ENCODE data around the gene KCNMA1.

The KCNMA1 gene

GRCh38 chr10:76991621-76992020 is 646.0 kb downstream of the KCNMA1 start:
- FAIRE-seq (no peak), DNase-seq (ENCODE audit: insufficient read length, low spot score) (no peak)

- no peak for FAIRE-seq
Observed at GRCh38 chr10:76990561-76990960, 647.0 kb downstream of the KCNMA1 start.

DNA sequence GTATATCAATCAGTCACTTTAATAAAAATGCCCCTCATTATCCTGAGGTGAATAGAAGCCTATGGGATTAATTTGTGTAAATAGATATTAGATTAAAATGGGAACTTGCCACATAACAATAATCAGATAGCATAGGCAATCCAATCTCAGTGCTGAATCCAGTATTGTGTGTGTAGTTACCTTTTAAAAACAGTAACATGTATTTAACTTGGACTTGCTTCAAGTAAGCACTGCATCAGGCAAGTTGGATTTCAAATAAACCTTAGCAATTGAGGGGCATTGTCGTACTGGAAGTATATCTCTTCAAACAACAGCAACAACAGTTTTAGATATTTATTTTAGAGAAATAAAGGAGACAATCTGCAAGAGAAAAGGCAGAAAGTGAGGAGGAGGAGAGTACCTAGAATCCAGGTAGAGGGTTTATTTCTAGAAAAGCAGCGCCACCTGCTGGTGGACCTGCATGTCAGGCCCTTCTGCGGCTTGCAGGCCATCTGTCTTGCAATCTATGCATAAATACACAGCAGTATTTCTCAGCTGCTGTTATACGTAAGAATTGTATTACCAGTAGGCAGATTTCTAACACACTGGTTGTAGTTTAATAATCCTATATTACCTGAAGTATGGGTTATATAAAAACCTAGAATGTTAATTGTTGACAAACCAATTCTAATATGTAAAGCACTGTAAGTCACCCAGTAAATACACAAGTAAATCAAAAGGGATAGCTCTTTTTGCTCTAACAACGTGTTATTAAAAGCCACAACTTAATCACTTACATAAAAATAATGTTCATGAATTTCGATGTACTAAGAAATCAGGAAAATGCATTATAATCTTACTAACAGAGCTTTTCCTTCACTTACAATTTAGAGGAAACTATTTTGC is 652.8 kb downstream of the KCNMA1 start:
- FAIRE-seq, result peak; percentile 83
- peak; percentile 33 for DNase-seq (ENCODE audit: insufficient read length, low spot score)

More at GRCh38 chr10:76990561-76990960, 647.0 kb downstream of the KCNMA1 start:
- no peak for DNase-seq (ENCODE audit: insufficient read length, low spot score)

DNA sequence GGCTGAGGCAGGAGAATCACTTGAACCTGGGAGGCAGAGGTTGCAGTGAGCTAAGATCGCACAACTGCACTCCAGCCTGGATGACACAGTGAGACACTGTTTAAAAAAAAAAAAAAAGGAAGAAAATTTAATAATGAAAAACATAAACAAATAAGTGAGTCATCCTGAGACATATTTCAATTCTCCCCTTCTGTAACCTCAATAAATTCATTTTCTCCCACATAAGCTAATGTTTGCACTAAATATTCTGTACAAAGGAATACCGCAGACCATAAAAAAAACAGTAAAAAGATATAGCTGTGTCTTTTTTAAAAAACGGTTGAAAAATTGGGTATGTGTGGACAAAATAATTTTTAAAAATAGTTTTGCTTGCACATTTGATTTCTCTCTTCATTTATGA is 654.0 kb downstream of the KCNMA1 start:
- DNase-seq (ENCODE audit: insufficient read length, low spot score) (no peak), FAIRE-seq (no peak)

- FAIRE-seq, result no peak
- no peak for DNase-seq (ENCODE audit: insufficient read length, low spot score)
Observed at GRCh38 chr10:76982671-76983070, 654.9 kb downstream of the KCNMA1 start.

- DNase-seq (ENCODE audit: insufficient read length, low spot score) (no peak), FAIRE-seq (no peak)
Observed at GRCh38 chr10:76981251-76981650, 656.4 kb downstream of the KCNMA1 start.

- FAIRE-seq (no peak), DNase-seq (ENCODE audit: insufficient read length, low spot score) (no peak)
Observed at GRCh38 chr10:76977901-76978300, 659.7 kb downstream of the KCNMA1 start.

GRCh38 chr10:76977046-76977445 is 660.6 kb downstream of the KCNMA1 start:
- DNase-seq (ENCODE audit: insufficient read length, low spot score) (no peak), FAIRE-seq (no peak)

- no peak for DNase-seq (ENCODE audit: insufficient read length, low spot score)
- FAIRE-seq, result no peak
Observed at GRCh38 chr10:76976142-76976541, 661.5 kb downstream of the KCNMA1 start.

DNA sequence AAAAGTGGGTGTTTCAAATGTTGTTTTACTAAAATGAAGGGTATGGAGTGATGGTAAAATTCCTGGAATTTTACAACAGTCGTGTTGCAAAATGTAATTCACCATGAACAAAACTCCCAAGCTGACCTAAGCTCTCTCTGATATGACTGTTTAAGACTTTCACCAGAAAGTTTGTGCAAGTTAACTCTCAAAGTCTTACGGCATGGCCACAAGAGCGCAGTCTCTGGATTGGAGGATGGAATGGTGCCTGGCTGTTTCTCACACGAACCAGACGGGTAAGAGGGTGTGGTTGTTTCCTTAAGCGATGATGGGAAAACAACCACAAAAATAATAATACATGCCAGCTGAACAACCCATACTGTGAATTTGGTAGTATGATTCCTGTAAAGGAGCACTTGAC is 662.5 kb downstream of the KCNMA1 start:
- FAIRE-seq, result no peak

GRCh38 chr10:76974017-76974691 is 663.5 kb downstream of the KCNMA1 start:
- FAIRE-seq (no peak), DNase-seq (ENCODE audit: insufficient read length, low spot score) (no peak)

More for the DNA sequence above, 662.5 kb downstream of the KCNMA1 start:
- DNase-seq (ENCODE audit: insufficient read length, low spot score), result no peak

- FAIRE-seq (no peak), DNase-seq (ENCODE audit: insufficient read length, low spot score) (no peak)
Observed at GRCh38 chr10:76973091-76974016, 664.3 kb downstream of the KCNMA1 start.

DNA sequence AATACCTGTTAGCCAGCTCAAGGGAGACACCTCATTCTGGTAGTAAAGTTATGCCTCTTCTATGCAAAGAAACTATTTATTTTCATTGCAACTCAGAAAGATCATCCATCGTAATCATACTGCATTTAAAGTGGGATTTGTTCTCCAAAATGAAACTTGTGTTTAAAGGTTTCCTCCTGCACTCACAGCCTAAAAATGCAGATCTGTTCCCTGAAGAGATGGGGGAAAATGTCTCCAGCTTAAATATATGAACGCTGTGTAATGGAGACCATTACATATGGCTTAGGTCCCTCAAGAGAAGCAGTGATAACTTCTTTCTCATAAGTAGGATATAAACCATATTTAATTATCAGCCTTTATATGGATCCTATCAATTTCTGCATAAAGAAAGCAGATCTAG is 665.1 kb downstream of the KCNMA1 start:
- FAIRE-seq (no peak), DNase-seq (ENCODE audit: insufficient read length, low spot score) (no peak)

- FAIRE-seq (no peak), DNase-seq (ENCODE audit: insufficient read length, low spot score) (no peak)
Observed at GRCh38 chr10:76971547-76972170, 665.9 kb downstream of the KCNMA1 start.

DNA sequence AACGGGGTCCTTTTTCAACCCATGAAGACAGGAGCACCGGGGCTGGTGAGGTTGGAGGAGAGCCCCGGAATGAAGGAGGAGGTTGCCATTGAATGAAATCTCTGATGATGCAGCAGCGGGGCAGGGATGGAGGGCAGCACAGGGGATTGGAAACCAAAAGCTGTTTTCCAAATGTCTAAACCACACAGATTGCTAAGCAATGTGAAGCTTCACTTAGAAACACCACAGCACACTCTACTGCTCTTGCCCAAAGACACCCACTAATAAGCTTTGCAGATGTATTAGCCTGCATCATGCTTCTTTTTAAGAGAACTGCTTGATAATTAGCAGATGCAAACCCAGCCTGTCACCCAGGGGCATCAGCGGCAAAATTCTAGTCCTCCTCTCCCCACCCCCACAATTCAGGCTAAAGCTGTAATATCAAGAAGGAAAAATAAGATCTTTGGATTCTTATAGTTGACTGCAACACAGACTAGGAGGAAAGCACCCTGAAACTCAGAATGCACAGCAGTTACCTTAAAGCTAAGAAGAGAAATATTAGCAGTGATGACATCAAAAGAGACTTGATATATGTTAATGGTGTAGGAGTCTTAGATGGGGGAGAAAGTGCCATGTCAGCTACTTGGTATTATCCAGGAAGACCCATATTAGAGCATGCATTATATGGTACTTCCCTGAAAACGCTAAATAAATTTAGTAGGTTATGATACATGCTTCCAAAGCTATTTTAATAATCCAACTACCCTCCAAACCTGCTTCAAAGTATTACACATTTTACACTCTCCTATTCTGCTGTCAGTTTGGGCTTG is 666.7 kb downstream of the KCNMA1 start:
- FAIRE-seq, result no peak
- DNase-seq (ENCODE audit: insufficient read length, low spot score), result no peak

DNA sequence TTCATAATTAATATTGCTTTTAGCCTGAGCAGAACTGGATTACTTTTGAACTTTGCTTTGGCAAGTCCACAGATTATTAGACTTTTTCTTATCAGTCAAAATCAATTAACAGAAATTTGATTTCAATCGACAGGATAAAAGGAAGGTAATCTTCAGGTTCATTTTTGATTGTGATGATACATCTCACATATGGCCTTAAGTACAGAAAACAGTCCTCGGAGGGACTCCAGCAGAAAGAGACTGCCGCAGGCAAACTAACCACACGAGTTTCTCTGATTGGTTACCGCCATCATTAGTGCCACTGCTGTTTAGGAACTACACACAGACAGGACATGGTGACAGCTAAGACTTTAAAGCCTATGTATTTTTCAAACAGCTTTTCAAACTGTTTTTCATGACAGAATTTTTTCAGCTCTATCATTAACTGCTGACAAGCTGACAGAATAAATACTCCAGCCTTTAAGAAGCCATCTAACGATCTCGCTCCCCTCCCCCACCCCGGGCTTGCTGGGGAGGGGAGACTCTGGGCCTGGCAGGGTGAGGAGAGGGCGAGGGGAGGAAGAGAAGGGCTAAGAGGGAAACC is 668.2 kb downstream of the KCNMA1 start:
- DNase-seq (ENCODE audit: insufficient read length, low spot score), result no peak
- FAIRE-seq, result no peak

DNA sequence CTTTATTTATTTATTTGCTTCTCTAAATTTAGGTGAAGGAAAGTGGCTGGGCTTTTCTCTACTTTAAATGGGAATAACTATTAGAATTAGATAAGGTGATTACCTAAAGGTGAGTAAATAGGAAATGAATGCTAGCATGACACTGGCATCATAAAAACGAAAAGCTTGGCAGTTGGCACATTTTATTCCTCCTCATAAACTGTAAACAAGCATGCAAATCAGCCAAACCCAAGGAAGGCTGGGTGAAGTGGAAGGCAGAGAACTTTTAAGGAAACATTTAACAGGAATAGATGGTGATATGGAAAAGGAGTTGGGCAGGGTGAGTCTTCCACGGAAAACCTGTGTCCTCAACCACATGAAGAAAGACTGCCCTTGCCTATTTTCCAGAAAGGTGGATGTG is 669.1 kb downstream of the KCNMA1 start:
- DNase-seq (ENCODE audit: insufficient read length, low spot score) (no peak), FAIRE-seq (no peak)

- DNase-seq (ENCODE audit: insufficient read length, low spot score), result no peak
- FAIRE-seq, result no peak
Observed at GRCh38 chr10:76962851-76963250, 674.8 kb downstream of the KCNMA1 start.

DNA sequence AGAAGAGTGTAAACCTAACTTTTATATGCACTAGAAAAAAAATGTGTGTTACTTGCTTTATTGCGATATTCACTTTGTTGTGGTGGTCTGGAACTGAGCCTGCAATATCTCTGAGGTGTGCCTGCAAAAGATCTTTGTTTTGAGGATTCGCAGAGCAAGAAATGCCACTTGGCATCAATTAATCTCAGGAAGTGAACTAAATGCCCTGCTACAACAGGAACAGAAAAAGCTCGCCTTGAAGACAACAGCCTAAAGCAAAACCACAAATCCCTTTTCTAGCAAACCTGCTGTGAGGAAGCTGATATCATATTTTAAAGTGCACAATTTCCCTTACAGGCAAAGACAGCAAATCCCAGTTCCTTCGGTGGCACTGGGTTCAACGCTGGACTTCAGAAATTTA is 675.8 kb downstream of the KCNMA1 start:
- FAIRE-seq (no peak), DNase-seq (ENCODE audit: insufficient read length, low spot score) (no peak)

Data from GM19239 (cell line).